Renal cortical epithelial cell (primary cell): ENCODE measurements around the gene ZNF618. TPM values are rescaled to one million over a fixed set of nuclear protein-coding genes. Genes with fewer than 3 reads are reported as not detected.
"Not testable (repeated sequence)": the region's sequence is repeated elsewhere in the genome, so short reads cannot be mapped to it uniquely, and the experiment has no call there.

ENCODE experiments used
- DNase-seq: peaks from one replicate; pipeline ENCODE4 v3.0.0-alpha.2; 2011; ENCODE audit warnings: low read depth
- total RNA-seq: library from RNA; depleted of rRNA; stranded (reverse); fragments of >200 nt; gene quantifications from 2 replicates; pipeline ENCODE4 v1.2.3, GENCODE V29; 2014

Gene ZNF618
- total RNA-seq, 1 donor from 2014 or later, result 30.6 TPM

- no peak for DNase-seq
Observed at GRCh38 chr9:113988385-113989016, 112.4 kb downstream of the ZNF618 start.

GRCh38 chr9:113989017-113989713 is 113.1 kb downstream of the ZNF618 start:
- no peak for DNase-seq

- no peak for DNase-seq
Observed at GRCh38 chr9:113989714-113990569, 113.8 kb downstream of the ZNF618 start.

- no peak for DNase-seq
Observed at GRCh38 chr9:113990570-113990907, 114.4 kb downstream of the ZNF618 start.

- no peak for DNase-seq
Observed at GRCh38 chr9:113990975-113991471, 114.9 kb downstream of the ZNF618 start.

GRCh38 chr9:113991714-113992113 is 115.6 kb downstream of the ZNF618 start:
- no peak for DNase-seq

- no peak for DNase-seq
Observed at GRCh38 chr9:113992276-113992951, 116.3 kb downstream of the ZNF618 start.

GRCh38 chr9:113992994-113993393 is 116.9 kb downstream of the ZNF618 start:
- DNase-seq, result no peak

- peak; percentile 26 for DNase-seq
Observed at GRCh38 chr9:113993838-113994540, 117.9 kb downstream of the ZNF618 start.

GRCh38 chr9:113995401-113995800 is 119.3 kb downstream of the ZNF618 start:
- no peak for DNase-seq

- no peak for DNase-seq
Observed at GRCh38 chr9:113995963-113996362, 119.9 kb downstream of the ZNF618 start.

GRCh38 chr9:113996531-113997001 is 120.5 kb downstream of the ZNF618 start:
- no peak for DNase-seq

GRCh38 chr9:113997064-113997463 is 121.0 kb downstream of the ZNF618 start:
- DNase-seq, result not testable (repeated sequence)

GRCh38 chr9:113997610-113998009 is 121.5 kb downstream of the ZNF618 start:
- DNase-seq, result no peak

GRCh38 chr9:113998114-113998513 is 122.0 kb downstream of the ZNF618 start:
- DNase-seq, result no peak

- DNase-seq, result no peak
Observed at GRCh38 chr9:113998525-113999255, 122.6 kb downstream of the ZNF618 start.

GRCh38 chr9:113999256-114000062 is 123.3 kb downstream of the ZNF618 start:
- DNase-seq, result no peak

- no peak for DNase-seq
Observed at GRCh38 chr9:114000063-114000454, 124.0 kb downstream of the ZNF618 start.

- no peak for DNase-seq
Observed at GRCh38 chr9:114000671-114001409, 124.7 kb downstream of the ZNF618 start.
